HepG2 (cell line): Measurements from ENCODE around the gene ADGRB3. TPM values are rescaled to one million over a fixed set of nuclear protein-coding genes. Genes with fewer than 3 reads are reported as not detected.

ENCODE experiments used
- ATAC-seq: fragments of 200-7000 bp; cut with Tn5 transposase; 3 replicates; pipeline ENCODE4 v1.9.1; 2020; ENCODE audit warnings: mild to moderate bottlenecking, moderate library complexity
- BruUV-seq: library from RNA; stranded (reverse); fragments of 400-500 nt; replicated peaks from 2 replicates; lab custom pipeline; 2021; lab: Mats Ljungman, UMichigan
- CTCF ChIA-PET: fragments of 300-600 bp; formaldehyde crosslinking; extraction: SDS; loops from one replicate; lab custom pipeline; 2021; ENCODE audit warnings: low total read pairs, inconsistent platforms, low intra/inter-chr PET ratio; lab: Yijun Ruan, JAX
- POLR2A ChIA-PET: fragments of 350-600 bp; sonication (Branson Sonifier 250); formaldehyde crosslinking; loops from one replicate; lab custom pipeline; 2020; ENCODE audit warnings: antibody characterized with exemption, inconsistent platforms; lab: Yijun Ruan, JAX
- DNase-seq: peaks from one replicate; pipeline ENCODE4 v3.0.0-alpha.2; 2015; ENCODE audit warnings: low spot score
- FAIRE-seq: peaks from 3 replicates; lab custom pipeline; 2011; peaks lifted over from hg19 to GRCh38; lab: Jason Lieb, UNC
- H2AFZ ChIP-seq: one replicate; pipeline ENCODE4 v1.6.1; 2011; ENCODE audit warnings: low read length, inconsistent platforms
- H3K27ac ChIP-seq: fragments of 300-600 bp; 3 replicates; pipeline ENCODE4 v1.8.0; 2011; ENCODE audit warnings: mixed run types, mild to moderate bottlenecking, mixed read lengths, low read length, inconsistent platforms; ENCODE audit not compliant: insufficient read depth; ENCODE audit errors: extremely low read length
- H3K27me3 ChIP-seq, 2 experiments: fragments of 200-600 bp in 1 of 2; 2 replicates in 1 of 2; 3 replicates in 1 of 2; pipeline versions ENCODE4 v1.6.0 to v1.8.0; 2011; ENCODE audit warnings: low read length in 2 of 2, mild to moderate bottlenecking in 2 of 2, moderate library complexity in 2 of 2, inconsistent platforms in 1 of 2; ENCODE audit not compliant: insufficient read depth in 2 of 2, control insufficient read depth in 1 of 2
- H3K36me3 ChIP-seq, 2 experiments: fragments of 200-600 bp in 1 of 2; replicated peaks in 1 of 2; 2 replicates in 1 of 2; 3 replicates in 1 of 2; pipeline versions ENCODE4 v1.5.1 to v1.8.0; 2011; ENCODE audit warnings: low read length in 2 of 2, inconsistent platforms in 1 of 2; ENCODE audit not compliant: insufficient read depth in 2 of 2, control insufficient read depth in 1 of 2
- H3K4me1 ChIP-seq: 2 replicates; pipeline ENCODE4 v1.5.1; 2012; ENCODE audit warnings: low read length, inconsistent platforms; ENCODE audit not compliant: insufficient read depth
- H3K4me2 ChIP-seq: 2 replicates; pipeline ENCODE4 v1.6.0; 2011; ENCODE audit warnings: low read depth, low read length, inconsistent platforms
- H3K4me3 ChIP-seq, 3 experiments: fragments of 200-600 bp in 1 of 3; sonication (generic), shearing (Covaris generic) in 1 of 3; replicated peaks in 1 of 3; 2 replicates each; pipeline ENCODE4 v1.5.1; 2011 to 2016; ENCODE audit warnings: low read length in 3 of 3, inconsistent platforms in 2 of 3, low read depth in 2 of 3, mild to moderate bottlenecking in 2 of 3, control low read depth in 1 of 3, mixed read lengths in 1 of 3; ENCODE audit not compliant: insufficient read depth in 1 of 3
- H3K79me2 ChIP-seq: one replicate; pipeline ENCODE4 v1.6.1; 2011; ENCODE audit warnings: low read length, inconsistent platforms; ENCODE audit not compliant: insufficient read depth
- H3K9ac ChIP-seq: 2 replicates; pipeline ENCODE4 v1.6.0; 2011; ENCODE audit warnings: mild to moderate bottlenecking, low read depth, low read length, inconsistent platforms; ENCODE audit not compliant: insufficient read depth
- H3K9me3 ChIP-seq: 2 replicates; pipeline ENCODE4 v1.5.1; 2012; ENCODE audit warnings: mild to moderate bottlenecking, low read length
- H4K20me1 ChIP-seq: 2 replicates; pipeline ENCODE4 v1.6.0; 2011; ENCODE audit warnings: inconsistent platforms, mild to moderate bottlenecking, low read length, moderate library complexity; ENCODE audit not compliant: insufficient read depth
- AGO1 ChIP-seq: fragments of 200-400 bp; formaldehyde crosslinking; IDR thresholded peaks from 2 replicates; pipeline ENCODE4 v1.6.1; 2017; ENCODE audit warnings: mild to moderate bottlenecking, low read depth, low read length, moderate library complexity; ENCODE audit not compliant: poor library complexity, severe bottlenecking
- ARNT2 ChIP-seq: sonication (generic); formaldehyde crosslinking; IDR thresholded peaks from 2 replicates; pipeline ENCODE4 v1.8.0; 2022; ENCODE audit warnings: mild to moderate bottlenecking, low read depth, missing genetic modification reagents, moderate library complexity
- CREB1 ChIP-seq, 2 experiments: fragments of 450-650 bp in 1 of 2; IDR thresholded peaks; 2 replicates each; pipeline ENCODE4 v1.6.1; 2016 to 2017; ENCODE audit warnings: control low read depth in 1 of 2, mild to moderate bottlenecking in 1 of 2, missing compliant biosample characterization in 1 of 2, missing genetic modification characterization in 1 of 2
- EEA1 ChIP-seq: sonication (generic); formaldehyde crosslinking; IDR thresholded peaks from 2 replicates; pipeline ENCODE4 v1.5.1; 2020; ENCODE audit warnings: mild to moderate bottlenecking, missing genetic modification reagents, borderline replicate concordance
- ETV6 ChIP-seq: sonication (generic); formaldehyde crosslinking; conservative IDR thresholded peaks from 2 replicates; pipeline ENCODE4 v1.4.0; 2020; ENCODE audit warnings: missing genetic modification reagents
- KDM1A ChIP-seq: IDR thresholded peaks from 2 replicates; pipeline ENCODE4 v1.6.1; 2016; ENCODE audit warnings: missing compliant biosample characterization
- KLF12 ChIP-seq: sonication (generic); formaldehyde crosslinking; IDR thresholded peaks from 2 replicates; pipeline ENCODE4 v1.4.0; 2020; ENCODE audit warnings: missing genetic modification reagents, borderline replicate concordance
- NPAS2 ChIP-seq: sonication (generic); formaldehyde crosslinking; IDR thresholded peaks from 2 replicates; pipeline ENCODE4 v1.8.0; 2022; ENCODE audit warnings: mild to moderate bottlenecking, missing genetic modification reagents, borderline replicate concordance
- ONECUT2 ChIP-seq: sonication (generic); formaldehyde crosslinking; IDR thresholded peaks from 2 replicates; pipeline ENCODE4 v1.4.0; 2020; ENCODE audit warnings: missing genetic modification reagents
- PHF8 ChIP-seq: sonication (generic); formaldehyde crosslinking; IDR thresholded peaks from 2 replicates; pipeline ENCODE4 v1.5.0; 2020; ENCODE audit warnings: missing genetic modification reagents
- SP5 ChIP-seq: IDR thresholded peaks from 2 replicates; pipeline ENCODE4 v1.6.1; 2016; ENCODE audit warnings: low read depth, borderline replicate concordance
- ZNF749 ChIP-seq: sonication (generic); formaldehyde crosslinking; IDR thresholded peaks from 2 replicates; pipeline ENCODE4 v1.8.0; 2022; ENCODE audit warnings: mild to moderate bottlenecking, missing genetic modification reagents, moderate library complexity, borderline replicate concordance
- ZNF761 ChIP-seq: sonication (generic); formaldehyde crosslinking; conservative IDR thresholded peaks from 2 replicates; pipeline ENCODE4 v1.4.0; 2020; ENCODE audit warnings: mild to moderate bottlenecking, missing genetic modification reagents
- WGBS: methylation state at CpG from one replicate; pipeline ENCODE4 v1.1.6; 2017; ENCODE audit warnings: low lambda C conversion rate; 5-methylcytosine and 5-hydroxymethylcytosine counted together
- in situ Hi-C: cut with HindIII; loops from 2 replicates; pipeline ENCODE4 v1.10.0; 2017; ENCODE audit warnings: low pct_unique_long_range_greater_than_20kb; ENCODE audit not compliant: extremely low pct_ligation_motif_present
- intact Hi-C: fragments of 100-400 bp; cut with micrococcal nuclease; formaldehyde crosslinking; loops from one replicate; pipeline ENCODE4 v1.10.0; 2022; ENCODE audit not compliant: unreplicated experiment
- polyA plus RNA-seq, 8 experiments: library from polyadenylated mRNA; depleted of rRNA in 3 of 8; stranded (reverse) in 7 of 8; unstranded in 1 of 8; fragments of >200 nt; fragmentation: Illumina TruSeq in 4 of 8; extraction: Trizol in 4 of 8; gene quantifications; 2 replicates each; pipeline versions ENCODE4 v1.2.1 to v1.2.3, GENCODE V29; 2011 to 2016; ENCODE audit warnings: low read depth in 4 of 8, missing spikeins in 1 of 8, mixed read lengths in 1 of 8; ENCODE audit not compliant: insufficient read depth in 1 of 8
- total RNA-seq, 5 experiments: library from RNA; depleted of rRNA; stranded (reverse); fragments of >200 nt; fragmentation: Illumina TruSeq; extraction: Trizol; gene quantifications; 2 replicates each; pipeline ENCODE4 v1.2.3, GENCODE V29; 2016; ENCODE audit warnings: low read depth in 1 of 5
- TF ChIP-seq, protein P1 (sequence below): sonication (generic); formaldehyde crosslinking; IDR thresholded peaks from 2 replicates; pipeline ENCODE4 v1.8.0; 2022; ENCODE audit warnings: mild to moderate bottlenecking, missing genetic modification reagents, borderline replicate concordance
- TF ChIP-seq, protein P2 (sequence below): sonication (generic); formaldehyde crosslinking; conservative IDR thresholded peaks from 2 replicates; pipeline ENCODE4 v1.4.0; 2020; ENCODE audit warnings: missing genetic modification reagents
- TF ChIP-seq, protein P3 (sequence below): sonication (generic); formaldehyde crosslinking; IDR thresholded peaks from 2 replicates; pipeline ENCODE4 v1.4.0; 2020; ENCODE audit warnings: mild to moderate bottlenecking, missing genetic modification reagents
- TF ChIP-seq, protein P4 (sequence below): IDR thresholded peaks from 2 replicates; pipeline ENCODE4 v1.6.1; 2016; ENCODE audit warnings: low read depth, borderline replicate concordance

Gene ADGRB3
- total and polyA plus RNA-seq, 2 of the 13 experiments (the other 11 are each of a cell fraction or from before 2014, with no cell fraction given), result not detected

DNA sequence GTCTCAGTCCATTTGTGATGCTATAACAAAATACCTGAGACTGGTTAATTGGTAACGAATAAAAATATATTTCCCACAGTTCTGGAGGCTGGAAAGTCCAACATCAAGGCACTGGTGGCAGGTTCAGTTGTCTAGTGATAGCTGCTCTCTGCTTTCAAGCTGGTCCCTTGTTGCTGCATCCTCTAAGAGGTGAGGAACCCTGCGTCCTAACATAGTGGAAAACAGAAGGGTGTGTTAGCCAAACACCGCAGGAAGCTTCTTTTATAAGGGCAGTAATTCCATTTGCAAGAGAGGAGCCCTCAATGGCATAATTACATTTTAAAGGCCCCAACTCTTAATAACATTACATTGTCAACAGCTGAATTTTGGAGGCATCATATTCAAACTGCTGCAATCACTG lies 372.7 kb downstream of the ADGRB3 start:
- ChIA-PET CTCF (no interaction called here), POLR2A (no interaction called here)
- intact Hi-C loops, result no loop called here
- Histone ChIP-seq H3K9me3 (no peaks in the 10 kb centered on the region), H3K9ac (no peak overlapping the region), H2AFZ (no peak overlapping the region), H3K27ac (no peak overlapping the region), H3K79me2 (no peaks in the 10 kb centered on the region), H3K4me3 (no peak overlapping the region), H3K36me3 (no peaks in the 10 kb centered on the region), H3K4me1 (no peaks in the 10 kb centered on the region), H3K4me2 (no peak overlapping the region), H4K20me1 (no peaks in the 10 kb centered on the region), H3K27me3 (no peaks in the 10 kb centered on the region)
- no peak for TF ChIP-seq PHF8 (CRISPR knock-in tag)
- TF ChIP-seq ARNT2 (CRISPR knock-in tag), result no peak
- TF ChIP-seq SP5 (CRISPR knock-in tag), result no peak
- TF ChIP-seq AGO1, result no peak
- TF ChIP-seq, protein P1, sequence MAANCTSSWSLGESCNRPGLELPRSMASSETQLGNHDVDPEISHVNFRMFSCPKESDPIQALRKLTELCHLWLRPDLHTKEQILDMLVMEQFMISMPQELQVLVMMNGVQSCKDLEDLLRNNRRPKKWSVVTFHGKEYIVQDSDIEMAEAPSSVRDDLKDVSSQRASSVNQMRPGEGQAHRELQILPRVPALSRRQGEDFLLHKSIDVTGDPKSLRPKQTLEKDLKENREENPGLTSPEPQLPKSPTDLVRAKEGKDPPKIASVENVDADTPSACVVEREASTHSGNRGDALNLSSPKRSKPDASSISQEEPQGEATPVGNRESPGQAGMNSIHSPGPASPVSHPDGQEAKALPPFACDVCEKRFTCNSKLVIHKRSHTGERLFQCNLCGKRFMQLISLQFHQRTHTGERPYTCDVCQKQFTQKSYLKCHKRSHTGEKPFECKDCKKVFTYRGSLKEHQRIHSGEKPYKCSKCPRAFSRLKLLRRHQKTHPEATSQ, result no peak
- TF ChIP-seq ONECUT2 (CRISPR knock-in tag), result no peak
- no peak for TF ChIP-seq ETV6 (CRISPR knock-in tag)
- TF ChIP-seq, protein P2, sequence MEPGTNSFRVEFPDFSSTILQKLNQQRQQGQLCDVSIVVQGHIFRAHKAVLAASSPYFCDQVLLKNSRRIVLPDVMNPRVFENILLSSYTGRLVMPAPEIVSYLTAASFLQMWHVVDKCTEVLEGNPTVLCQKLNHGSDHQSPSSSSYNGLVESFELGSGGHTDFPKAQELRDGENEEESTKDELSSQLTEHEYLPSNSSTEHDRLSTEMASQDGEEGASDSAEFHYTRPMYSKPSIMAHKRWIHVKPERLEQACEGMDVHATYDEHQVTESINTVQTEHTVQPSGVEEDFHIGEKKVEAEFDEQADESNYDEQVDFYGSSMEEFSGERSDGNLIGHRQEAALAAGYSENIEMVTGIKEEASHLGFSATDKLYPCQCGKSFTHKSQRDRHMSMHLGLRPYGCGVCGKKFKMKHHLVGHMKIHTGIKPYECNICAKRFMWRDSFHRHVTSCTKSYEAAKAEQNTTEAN (CRISPR knock-in tag), result no peak
- TF ChIP-seq ZNF761, result no peak
- TF ChIP-seq, protein P3, sequence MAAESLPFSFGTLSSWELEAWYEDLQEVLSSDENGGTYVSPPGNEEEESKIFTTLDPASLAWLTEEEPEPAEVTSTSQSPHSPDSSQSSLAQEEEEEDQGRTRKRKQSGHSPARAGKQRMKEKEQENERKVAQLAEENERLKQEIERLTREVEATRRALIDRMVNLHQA, result no peak
- TF ChIP-seq KDM1A (CRISPR knock-in tag), result no peak
- no peak for TF ChIP-seq NPAS2 (CRISPR knock-in tag)
- TF ChIP-seq EEA1 (CRISPR knock-in tag), result no peak
- TF ChIP-seq CREB1 (IDR thresholded peaks at IDR 0.05), result no peak
- no peak for TF ChIP-seq CREB1 (CRISPR knock-in tag; IDR thresholded peaks at IDR 0.05)
- TF ChIP-seq KLF12, result no peak
- TF ChIP-seq, protein P4, sequence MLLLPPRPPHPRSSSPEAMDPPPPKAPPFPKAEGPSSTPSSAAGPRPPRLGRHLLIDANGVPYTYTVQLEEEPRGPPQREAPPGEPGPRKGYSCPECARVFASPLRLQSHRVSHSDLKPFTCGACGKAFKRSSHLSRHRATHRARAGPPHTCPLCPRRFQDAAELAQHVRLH, result no peak
- no peak for TF ChIP-seq ZNF749
- WGBS, result 4% methylated on average over 3 of the region's 3 CpGs
- DNase-seq, result no peak
- BruUV-seq, result no TSS peak
- no peak for ATAC-seq
- in situ Hi-C loops, result no loop called here
- no peak for FAIRE-seq
